HepG2 (cell line): Measurements from ENCODE around the gene CCDC82. TPM values are rescaled to one million over a fixed set of nuclear protein-coding genes. Genes with fewer than 3 reads are reported as not detected.

ENCODE experiments used
- ATAC-seq: fragments of 200-7000 bp; cut with Tn5 transposase; 3 replicates; pipeline ENCODE4 v1.9.1; 2020; ENCODE audit warnings: mild to moderate bottlenecking, moderate library complexity
- BruUV-seq: library from RNA; stranded (reverse); fragments of 400-500 nt; replicated peaks from 2 replicates; lab custom pipeline; 2021; lab: Mats Ljungman, UMichigan
- CTCF ChIA-PET: fragments of 300-600 bp; formaldehyde crosslinking; extraction: SDS; loops from one replicate; lab custom pipeline; 2021; ENCODE audit warnings: low total read pairs, inconsistent platforms, low intra/inter-chr PET ratio; lab: Yijun Ruan, JAX
- POLR2A ChIA-PET: fragments of 350-600 bp; sonication (Branson Sonifier 250); formaldehyde crosslinking; loops from one replicate; lab custom pipeline; 2020; ENCODE audit warnings: antibody characterized with exemption, inconsistent platforms; lab: Yijun Ruan, JAX
- DNase-seq: peaks from one replicate; pipeline ENCODE4 v3.0.0-alpha.2; 2015; ENCODE audit warnings: low spot score
- FAIRE-seq: peaks from 3 replicates; lab custom pipeline; 2011; peaks lifted over from hg19 to GRCh38; lab: Jason Lieb, UNC
- H2AFZ ChIP-seq: one replicate; pipeline ENCODE4 v1.6.1; 2011; ENCODE audit warnings: low read length, inconsistent platforms
- H3K27ac ChIP-seq: fragments of 300-600 bp; 3 replicates; pipeline ENCODE4 v1.8.0; 2011; ENCODE audit warnings: mixed run types, mild to moderate bottlenecking, mixed read lengths, low read length, inconsistent platforms; ENCODE audit not compliant: insufficient read depth; ENCODE audit errors: extremely low read length
- H3K27me3 ChIP-seq, 2 experiments: fragments of 200-600 bp in 1 of 2; 2 replicates in 1 of 2; 3 replicates in 1 of 2; pipeline versions ENCODE4 v1.6.0 to v1.8.0; 2011; ENCODE audit warnings: low read length in 2 of 2, mild to moderate bottlenecking in 2 of 2, moderate library complexity in 2 of 2, inconsistent platforms in 1 of 2; ENCODE audit not compliant: insufficient read depth in 2 of 2, control insufficient read depth in 1 of 2
- H3K36me3 ChIP-seq, 2 experiments: fragments of 200-600 bp in 1 of 2; replicated peaks in 1 of 2; 2 replicates in 1 of 2; 3 replicates in 1 of 2; pipeline versions ENCODE4 v1.5.1 to v1.8.0; 2011; ENCODE audit warnings: low read length in 2 of 2, inconsistent platforms in 1 of 2; ENCODE audit not compliant: insufficient read depth in 2 of 2, control insufficient read depth in 1 of 2
- H3K4me1 ChIP-seq: 2 replicates; pipeline ENCODE4 v1.5.1; 2012; ENCODE audit warnings: low read length, inconsistent platforms; ENCODE audit not compliant: insufficient read depth
- H3K4me2 ChIP-seq: 2 replicates; pipeline ENCODE4 v1.6.0; 2011; ENCODE audit warnings: low read depth, low read length, inconsistent platforms
- H3K4me3 ChIP-seq, 3 experiments: fragments of 200-600 bp in 1 of 3; sonication (generic), shearing (Covaris generic) in 1 of 3; replicated peaks in 1 of 3; 2 replicates each; pipeline ENCODE4 v1.5.1; 2011 to 2016; ENCODE audit warnings: low read length in 3 of 3, inconsistent platforms in 2 of 3, low read depth in 2 of 3, mild to moderate bottlenecking in 2 of 3, control low read depth in 1 of 3, mixed read lengths in 1 of 3; ENCODE audit not compliant: insufficient read depth in 1 of 3
- H3K79me2 ChIP-seq: one replicate; pipeline ENCODE4 v1.6.1; 2011; ENCODE audit warnings: low read length, inconsistent platforms; ENCODE audit not compliant: insufficient read depth
- H3K9ac ChIP-seq: 2 replicates; pipeline ENCODE4 v1.6.0; 2011; ENCODE audit warnings: mild to moderate bottlenecking, low read depth, low read length, inconsistent platforms; ENCODE audit not compliant: insufficient read depth
- H3K9me3 ChIP-seq: 2 replicates; pipeline ENCODE4 v1.5.1; 2012; ENCODE audit warnings: mild to moderate bottlenecking, low read length
- H4K20me1 ChIP-seq: 2 replicates; pipeline ENCODE4 v1.6.0; 2011; ENCODE audit warnings: inconsistent platforms, mild to moderate bottlenecking, low read length, moderate library complexity; ENCODE audit not compliant: insufficient read depth
- ARID3A ChIP-seq: IDR thresholded peaks from 2 replicates; pipeline ENCODE4 v1.6.1; 2012; ENCODE audit warnings: low read depth, low read length, improper control_type of control experiment
- ARID4A ChIP-seq: sonication (generic); formaldehyde crosslinking; IDR thresholded peaks from 2 replicates; pipeline ENCODE4 v1.5.0; 2020; ENCODE audit warnings: mild to moderate bottlenecking, missing genetic modification reagents, borderline replicate concordance
- ATF7-NPFF ChIP-seq: sonication (generic); formaldehyde crosslinking; IDR thresholded peaks from 2 replicates; pipeline ENCODE4 v1.8.1; 2023; ENCODE audit warnings: mild to moderate bottlenecking, low read depth, missing genetic modification reagents, moderate library complexity
- ETV5 ChIP-seq: IDR thresholded peaks from 2 replicates; pipeline ENCODE4 v1.6.1; 2018; ENCODE audit warnings: missing biosample characterization, missing genetic modification reagents, inconsistent platforms, borderline replicate concordance
- IRF1 ChIP-seq: sonication (generic); formaldehyde crosslinking; IDR thresholded peaks from 2 replicates; pipeline ENCODE4 v1.4.0; 2020; ENCODE audit warnings: low read depth, mild to moderate bottlenecking, missing genetic modification reagents
- MAFK ChIP-seq, 2 experiments: IDR thresholded peaks in 1 of 2; conservative IDR thresholded peaks in 1 of 2; 2 replicates each; pipeline ENCODE4 v1.6.1; 2011; ENCODE audit warnings: improper control_type of control experiment in 2 of 2, low read length in 2 of 2
- MIER3 ChIP-seq: IDR thresholded peaks from 2 replicates; pipeline ENCODE4 v1.6.1; 2016; ENCODE audit warnings: missing compliant biosample characterization, borderline replicate concordance
- RFXAP ChIP-seq: sonication (generic); formaldehyde crosslinking; IDR thresholded peaks from 2 replicates; pipeline ENCODE4 v1.4.0; 2020; ENCODE audit warnings: missing genetic modification reagents, borderline replicate concordance
- SOX6 ChIP-seq, 2 experiments: fragments of 450-650 bp in 1 of 2; sonication (generic) in 1 of 2; formaldehyde crosslinking in 1 of 2; IDR thresholded peaks; 2 replicates each; pipeline versions ENCODE4 v1.4.0 to v1.6.1; 2017 to 2020; ENCODE audit warnings: antibody characterized with exemption in 1 of 2, mild to moderate bottlenecking in 1 of 2, missing genetic modification reagents in 1 of 2
- TAF1 ChIP-seq: sonication (generic); formaldehyde crosslinking; IDR thresholded peaks from 2 replicates; pipeline ENCODE4 v1.4.0; 2020; ENCODE audit warnings: missing genetic modification reagents
- TBL1XR1 ChIP-seq: fragments of 150-350 bp; IDR thresholded peaks from 2 replicates; pipeline ENCODE4 v1.6.1; 2014; ENCODE audit warnings: borderline replicate concordance, low read length; ENCODE audit not compliant: partially characterized antibody
- TEAD2 ChIP-seq: sonication (generic); formaldehyde crosslinking; IDR thresholded peaks from 2 replicates; pipeline ENCODE4 v1.9.0; 2021; ENCODE audit warnings: missing genetic modification reagents
- ZNF121 ChIP-seq: sonication (generic); formaldehyde crosslinking; IDR thresholded peaks from 2 replicates; pipeline ENCODE4 v1.5.0; 2020; ENCODE audit warnings: mild to moderate bottlenecking, missing genetic modification reagents
- ZNF264 ChIP-seq: sonication (generic); formaldehyde crosslinking; IDR thresholded peaks from 2 replicates; pipeline ENCODE4 v1.4.0; 2020; ENCODE audit warnings: missing genetic modification reagents
- ZNF430 ChIP-seq: sonication (generic); formaldehyde crosslinking; IDR thresholded peaks from 2 replicates; pipeline ENCODE4 v1.9.0; 2021; ENCODE audit warnings: mild to moderate bottlenecking, missing genetic modification reagents
- ZNF44 ChIP-seq: sonication (generic); formaldehyde crosslinking; IDR thresholded peaks from 2 replicates; pipeline ENCODE4 v1.5.1; 2020; ENCODE audit warnings: mild to moderate bottlenecking, missing genetic modification reagents
- ZNF510 ChIP-seq: sonication (generic); formaldehyde crosslinking; IDR thresholded peaks from 2 replicates; pipeline ENCODE4 v1.4.0; 2020; ENCODE audit warnings: low read depth, mild to moderate bottlenecking, missing genetic modification reagents
- WGBS: methylation state at CpG from one replicate; pipeline ENCODE4 v1.1.6; 2017; ENCODE audit warnings: low lambda C conversion rate; 5-methylcytosine and 5-hydroxymethylcytosine counted together
- in situ Hi-C: cut with HindIII; loops from 2 replicates; pipeline ENCODE4 v1.10.0; 2017; ENCODE audit warnings: low pct_unique_long_range_greater_than_20kb; ENCODE audit not compliant: extremely low pct_ligation_motif_present
- intact Hi-C: fragments of 100-400 bp; cut with micrococcal nuclease; formaldehyde crosslinking; loops from one replicate; pipeline ENCODE4 v1.10.0; 2022; ENCODE audit not compliant: unreplicated experiment
- polyA plus RNA-seq, 8 experiments: library from polyadenylated mRNA; depleted of rRNA in 3 of 8; stranded (reverse) in 7 of 8; unstranded in 1 of 8; fragments of >200 nt; fragmentation: Illumina TruSeq in 4 of 8; extraction: Trizol in 4 of 8; gene quantifications; 2 replicates each; pipeline versions ENCODE4 v1.2.1 to v1.2.3, GENCODE V29; 2011 to 2016; ENCODE audit warnings: low read depth in 4 of 8, missing spikeins in 1 of 8, mixed read lengths in 1 of 8; ENCODE audit not compliant: insufficient read depth in 1 of 8
- total RNA-seq, 5 experiments: library from RNA; depleted of rRNA; stranded (reverse); fragments of >200 nt; fragmentation: Illumina TruSeq; extraction: Trizol; gene quantifications; 2 replicates each; pipeline ENCODE4 v1.2.3, GENCODE V29; 2016; ENCODE audit warnings: low read depth in 1 of 5

CCDC82 gene
- total and polyA plus RNA-seq, 2 of the 13 experiments (the other 11 are each of a cell fraction or from before 2014, with no cell fraction given), result 19.7 to 25.7 TPM

- TF ChIP-seq MAFK (conservative IDR thresholded peaks at IDR 0.05 in 1 of 2, IDR thresholded peaks at IDR 0.05 in 1 of 2; ENCODE audit: low read length in 2 of 2), result no peak
- TF ChIP-seq ZNF430 (CRISPR knock-in tag), result no peak
- no peak for TF ChIP-seq TAF1 (CRISPR knock-in tag)
- no peak for TF ChIP-seq MIER3 (CRISPR knock-in tag)
- TF ChIP-seq ZNF121, result no peak
Measured at GRCh38 chr11:96329419-96329818, 60.3 kb downstream of the CCDC82 start (continued).

- Histone ChIP-seq H3K27ac (no peak overlapping the region), H3K4me2 (no peak overlapping the region)
- no peak for TF ChIP-seq ARID4A (CRISPR knock-in tag)
- no peak for TF ChIP-seq TEAD2 (CRISPR knock-in tag)
- no peak for TF ChIP-seq RFXAP (CRISPR knock-in tag)
- no peak for TF ChIP-seq ZNF264 (CRISPR knock-in tag)
- TF ChIP-seq ARID3A, result no peak
- no peak for TF ChIP-seq TBL1XR1
- no peak for TF ChIP-seq SOX6 (IDR thresholded peaks at IDR 0.05)
- TF ChIP-seq SOX6 (CRISPR knock-in tag; IDR thresholded peaks at IDR 0.05), result no peak
- TF ChIP-seq ZNF44 (CRISPR knock-in tag), result no peak
- no peak for TF ChIP-seq ZNF510 (CRISPR knock-in tag)
- TF ChIP-seq ATF7-NPFF (CRISPR knock-in tag), result no peak
- TF ChIP-seq IRF1, result no peak
- TF ChIP-seq ETV5 (CRISPR knock-in tag), result no peak
- TF ChIP-seq, all 625 proteins: peak for 0
- H3K4me3 ChIP-seq, result no peak overlapping the region
- intact Hi-C loops (no loop called here), in situ Hi-C loops (no loop called here)
- ChIA-PET CTCF (no interaction called here), POLR2A (no interaction called here)
- H3K79me2 ChIP-seq, result peaks cover 73% of the 10 kb centered on the region
- no peaks in the 10 kb centered on the region for H3K9me3 ChIP-seq
- 94% methylated on average over 8 of the region's 8 CpGs for WGBS
- ATAC-seq (no peak), DNase-seq (no peak), FAIRE-seq (no peak)
- H3K36me3 ChIP-seq, result peaks cover 1 to 13% of the 10 kb centered on the region in 2 experiments; a peak in 4 of 5 replicates
- H3K9ac ChIP-seq, result no peak overlapping the region
- no peak overlapping the region for H2AFZ ChIP-seq
- no TSS peak for BruUV-seq
- peaks cover 22% of the 10 kb centered on the region; the same call in 1 of the 2 replicates for H4K20me1 ChIP-seq
- no peaks in the 10 kb centered on the region for H3K27me3 ChIP-seq
- peaks cover 63% of the 10 kb centered on the region for H3K4me1 ChIP-seq
Measured at GRCh38 chr11:96328395-96329010, 61.2 kb downstream of the CCDC82 start.
